Stimulated activated CD8-positive, alpha-beta memory T cell treated with anti-CD3 and anti-CD28 coated beads, Interleukin-4, amount 100 ng/mL, for 48 hours (primary cell): Measurements from ENCODE around the gene POLL.
A peak's percentile ranks its signal among the peaks of the same experiment; 100 is the strongest.
"Not testable (repeated sequence)": the region's sequence is repeated elsewhere in the genome, so short reads cannot be mapped to it uniquely, and the experiment has no call there.

Experiments used
- DNase-seq: peaks from one replicate; pipeline ENCODE4 v3.0.0-alpha.2; 2020

Gene POLL

DNA sequence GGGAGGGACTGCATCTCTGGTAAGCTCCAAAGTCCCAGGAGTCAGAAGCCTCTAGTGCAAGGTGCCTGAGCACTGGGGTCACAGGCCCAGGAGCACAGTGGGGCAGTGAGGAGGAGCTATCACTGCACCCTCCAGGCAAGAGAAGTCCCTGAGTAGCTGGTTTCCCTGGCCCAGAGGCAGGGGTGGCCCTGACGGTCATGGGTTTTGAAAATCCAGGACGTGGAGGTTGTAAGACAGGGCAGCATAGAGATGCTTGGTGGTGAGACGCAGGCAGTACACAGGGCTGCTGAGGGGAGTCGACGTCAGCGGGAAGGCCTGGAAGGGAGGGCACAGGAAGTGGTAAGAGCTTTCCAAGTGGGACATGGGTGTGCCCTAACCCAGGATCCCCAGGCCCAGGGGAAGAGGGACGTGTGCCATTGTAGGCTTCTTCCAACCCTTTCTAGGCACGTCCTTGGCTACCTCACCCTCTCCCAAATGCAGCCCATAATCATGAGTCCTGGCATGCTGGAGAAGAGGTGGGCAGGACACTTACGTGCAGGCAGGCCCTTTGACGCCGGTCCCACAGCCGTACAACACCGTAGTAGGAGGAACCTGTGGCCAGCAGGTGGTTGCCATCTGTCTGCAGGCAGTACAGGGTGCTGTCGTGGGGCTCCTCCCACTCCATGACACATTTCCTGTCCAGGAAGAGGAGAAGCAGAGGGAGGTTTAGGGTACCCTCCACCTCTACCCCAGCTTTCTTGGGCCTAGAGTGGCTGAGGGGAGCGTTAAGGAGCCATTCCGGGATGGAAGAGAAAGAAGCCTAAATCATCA is 23.2 kb upstream of the POLL start:
- DNase-seq: peak; percentile 42

GRCh38 chr10:101609481-101609880 is 21.4 kb upstream of the POLL start:
- DNase-seq: no peak

- no peak for DNase-seq
These were observed 19.1 kb upstream of the POLL start for GRCh38 chr10:101607124-101607523.

DNA sequence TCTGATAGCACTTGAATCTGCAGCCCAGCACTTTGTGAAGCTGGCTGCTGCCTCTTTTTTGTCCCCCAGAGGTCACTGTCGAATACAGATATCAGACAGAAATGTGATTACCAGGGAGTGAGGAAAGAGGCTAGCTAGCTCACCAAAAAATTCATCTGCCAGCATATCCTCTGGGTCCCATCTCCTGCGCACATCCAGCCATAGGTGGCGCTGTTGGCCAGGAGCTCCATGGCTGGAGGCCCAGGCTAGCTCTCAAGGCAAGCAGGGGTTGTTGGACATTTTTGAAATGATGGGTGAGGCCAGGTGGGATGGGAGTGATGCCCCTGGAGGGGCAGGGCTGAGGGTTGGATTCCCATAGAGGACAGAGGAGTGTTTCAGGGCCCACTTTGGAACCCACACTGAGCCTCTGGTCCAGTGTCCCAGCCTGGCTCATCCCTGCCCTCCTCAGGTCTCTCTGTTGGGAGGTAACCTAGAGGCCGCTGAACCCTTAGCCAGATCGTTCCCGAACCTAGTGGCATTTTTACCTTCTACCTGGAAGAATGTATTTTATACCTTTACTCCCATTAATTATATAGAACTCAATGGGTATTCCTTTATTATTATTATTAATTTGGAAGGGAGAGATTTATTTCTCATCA is 14.8 kb upstream of the POLL start:
- peak; percentile 88 for DNase-seq

DNA sequence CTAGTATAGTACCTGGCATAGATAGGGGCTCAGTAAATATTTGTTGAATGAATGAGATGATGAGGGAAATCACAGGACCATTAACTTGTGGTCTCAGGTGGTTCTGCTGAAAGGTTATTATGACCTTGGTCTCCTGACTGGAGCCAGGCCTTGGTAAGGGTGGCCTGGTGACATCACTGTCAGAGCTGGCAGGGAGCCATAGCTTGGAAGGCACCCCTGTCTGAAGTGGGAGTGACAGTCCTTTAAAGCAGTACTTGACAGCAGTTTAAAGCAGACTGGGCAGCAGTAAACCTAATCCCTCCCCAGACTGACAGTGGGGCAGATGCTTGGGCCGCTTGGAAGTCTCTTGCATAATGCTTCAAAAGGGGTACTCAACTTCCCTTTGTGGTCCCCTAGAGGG is 13.5 kb upstream of the POLL start:
- DNase-seq: no peak

GRCh38 chr10:101597091-101597900 is 9.2 kb upstream of the POLL start:
- DNase-seq: no peak

DNA sequence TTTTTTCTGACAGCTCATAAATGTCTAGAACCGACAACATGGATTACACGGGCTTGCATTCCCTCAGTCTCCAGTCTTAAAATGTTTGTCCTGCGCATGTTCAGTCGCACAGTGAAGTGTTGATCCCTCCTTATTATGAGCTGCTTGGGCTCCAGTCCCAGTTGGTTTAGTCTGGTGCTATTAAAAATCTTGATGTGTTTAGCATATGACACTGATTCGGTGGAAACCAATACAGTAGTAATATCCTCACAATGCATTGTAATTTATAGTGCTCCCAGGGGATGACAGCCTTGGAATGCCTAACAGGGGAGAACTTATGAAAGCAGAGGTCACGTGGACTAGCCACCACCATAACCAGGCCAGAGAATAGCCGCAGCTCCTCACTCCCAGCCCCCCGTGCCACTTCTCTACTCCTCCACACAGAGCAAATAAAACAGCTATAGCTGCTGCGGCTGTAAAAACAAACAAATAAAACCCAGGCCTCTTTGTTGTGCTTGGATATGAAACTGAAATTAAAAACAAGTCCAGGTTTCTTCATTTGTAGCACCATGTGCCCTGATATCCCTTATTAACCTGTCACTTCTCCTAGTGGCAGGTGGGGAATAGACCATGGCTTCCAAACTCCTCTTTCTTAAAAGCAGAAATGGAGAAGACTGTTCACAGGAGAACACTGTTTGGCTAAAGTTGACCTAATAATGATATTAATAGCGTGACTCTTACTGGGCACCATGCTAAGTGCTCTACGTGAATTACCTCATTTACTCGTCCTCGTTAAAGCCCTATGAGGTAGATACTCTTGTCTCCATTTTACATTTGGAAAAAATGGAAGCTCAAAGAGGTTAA is 7.8 kb upstream of the POLL start:
- DNase-seq: no peak

DNA sequence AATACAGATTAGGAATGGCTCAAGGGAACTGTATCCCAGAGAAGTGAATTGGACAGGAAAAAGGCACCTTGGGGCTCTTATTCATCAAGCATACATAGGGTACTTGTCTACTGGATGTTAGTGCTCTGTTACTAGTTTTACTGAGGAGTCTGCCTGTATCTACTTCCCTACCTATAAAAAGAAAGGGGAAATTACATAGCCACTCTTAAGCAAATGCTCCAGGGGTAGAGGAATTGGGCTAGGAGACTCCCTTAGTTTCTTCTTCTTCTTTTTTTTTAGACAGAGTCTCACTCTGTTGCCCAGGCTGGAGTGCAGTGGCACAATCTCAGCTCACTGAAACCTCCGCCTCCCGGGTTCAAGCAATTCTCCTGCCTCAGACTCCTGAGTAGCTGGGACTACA is 5.3 kb upstream of the POLL start:
- not testable (repeated sequence) for DNase-seq

DNA sequence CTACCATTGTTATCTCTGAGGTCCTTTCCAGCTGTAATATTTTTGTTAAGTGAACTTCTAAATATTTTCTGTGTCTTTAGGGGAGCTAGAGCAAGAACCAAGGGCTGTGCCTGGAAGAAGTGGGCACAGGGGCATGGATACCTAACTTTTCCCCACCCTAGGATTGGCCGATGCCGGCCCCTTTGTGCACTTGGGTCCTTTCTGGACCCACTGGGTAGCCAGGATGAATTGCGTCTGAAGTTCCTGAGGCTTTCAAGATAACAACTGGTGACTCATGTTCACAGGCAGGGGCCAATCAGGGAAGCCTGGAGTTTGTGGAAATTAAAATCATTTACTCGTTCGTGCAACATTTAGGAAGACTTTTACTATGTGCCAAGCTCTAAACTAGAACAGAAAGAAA is 822 bp upstream of the POLL start:
- DNase-seq: no peak

GRCh38 chr10:101585841-101586240 is 2.2 kb downstream of the POLL start:
- DNase-seq: no peak

DNA sequence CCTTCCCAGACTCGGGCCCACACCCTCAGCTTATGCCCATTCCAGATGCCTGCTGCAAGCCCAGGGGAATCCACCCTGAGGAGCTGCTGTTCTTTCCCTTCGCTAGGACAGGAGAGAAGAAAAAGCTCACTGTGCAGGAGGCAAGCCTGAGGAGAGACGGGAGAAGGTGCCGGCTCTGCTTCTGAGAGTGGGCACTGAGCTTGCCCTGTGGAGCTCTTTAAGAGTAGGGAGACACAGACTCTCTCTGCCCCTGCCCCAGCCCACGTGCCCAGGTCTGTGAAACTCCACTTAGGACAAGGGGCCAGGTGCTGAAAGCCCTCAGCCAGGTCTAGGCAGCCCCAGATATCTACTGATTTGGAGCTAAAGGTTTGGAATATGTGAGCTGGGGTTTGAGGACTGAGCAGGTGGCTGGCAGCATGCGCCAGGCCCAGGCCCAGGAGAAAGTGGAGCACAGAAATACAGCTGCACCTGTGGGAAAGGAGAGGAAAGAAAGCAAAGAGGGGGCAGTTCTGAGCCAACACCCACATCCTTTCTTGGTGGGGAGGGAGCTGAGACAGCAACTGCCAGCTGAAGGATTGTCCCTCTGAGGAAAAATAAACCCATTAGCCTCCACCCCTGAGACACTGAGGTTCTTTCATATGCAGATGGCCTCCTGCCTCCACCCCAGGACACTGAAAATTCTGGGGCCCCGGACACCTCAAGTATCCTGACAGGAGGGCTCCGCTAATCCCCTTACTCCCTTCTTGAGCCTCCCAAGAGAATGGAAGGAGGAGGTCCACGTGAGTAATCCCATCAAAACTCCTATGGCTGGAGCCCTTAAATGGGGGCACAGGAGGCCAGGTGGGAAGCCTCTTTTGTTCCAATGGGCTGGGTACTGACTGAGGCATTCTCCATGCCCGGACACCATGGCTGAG is 7.3 kb downstream of the POLL start:
- no peak for DNase-seq

GRCh38 chr10:101579516-101579870 is 8.6 kb downstream of the POLL start:
- no peak for DNase-seq

GRCh38 chr10:101578803-101579515 is 9.1 kb downstream of the POLL start:
- DNase-seq: no peak

DNA sequence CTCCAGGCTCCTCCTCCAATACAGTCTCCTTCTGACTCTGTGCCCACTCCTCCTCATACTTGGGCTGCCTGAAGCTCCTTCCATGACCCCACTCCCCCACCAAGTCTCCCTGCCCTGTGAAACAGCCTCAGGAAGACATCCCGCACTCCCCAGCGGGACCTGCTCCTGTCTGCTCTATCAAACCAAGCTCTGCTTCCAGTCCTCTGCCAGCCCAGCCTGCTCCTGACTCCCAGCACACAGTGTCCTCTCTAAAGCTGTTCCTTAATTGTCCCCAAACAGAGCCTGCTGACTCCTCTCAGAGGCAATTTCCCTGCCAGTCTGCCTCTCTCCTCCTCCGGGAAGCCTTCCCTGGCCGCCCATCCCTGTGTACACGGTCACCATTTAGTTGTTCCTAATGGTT is 9.9 kb downstream of the POLL start:
- no peak for DNase-seq

DNA sequence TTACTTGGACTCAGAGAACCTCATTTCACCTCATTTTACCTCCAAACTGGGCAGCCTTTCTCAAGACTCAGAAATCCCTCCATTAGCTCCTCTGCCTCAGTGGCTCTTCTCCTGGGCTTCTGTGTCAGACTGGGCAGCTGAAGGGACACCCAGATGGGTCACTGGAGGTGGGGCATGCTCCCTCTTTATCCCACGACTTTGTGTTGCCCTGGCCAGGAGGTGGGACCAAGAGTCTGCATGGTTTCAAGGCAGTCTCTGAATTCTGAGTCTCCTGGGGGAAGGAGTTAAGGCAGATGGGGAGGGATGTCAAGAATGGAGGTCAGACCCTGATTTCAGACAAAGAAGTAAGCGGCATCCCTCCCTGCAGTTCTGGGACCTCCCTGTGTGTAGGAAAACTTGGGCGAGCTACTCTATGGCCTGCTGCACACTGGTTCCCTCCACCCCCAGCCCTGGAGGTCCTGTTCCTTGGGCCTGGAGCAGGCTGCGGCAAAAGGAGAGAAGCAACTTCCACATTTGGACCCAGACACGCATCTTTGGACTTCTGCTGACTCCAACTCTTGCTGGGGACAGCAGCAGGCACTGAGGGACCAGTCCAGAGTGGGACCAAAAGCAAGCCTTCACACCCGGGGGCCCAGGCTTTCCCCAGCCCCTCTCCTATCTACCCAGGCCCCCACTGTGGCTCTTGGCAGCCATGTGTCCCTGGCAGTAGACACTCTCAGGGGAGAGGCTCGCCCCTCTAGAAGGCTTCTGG is 10.8 kb downstream of the POLL start:
- DNase-seq: no peak

- no peak for DNase-seq
These were observed 11.7 kb downstream of the POLL start for GRCh38 chr10:101576211-101576863.

GRCh38 chr10:101575580-101576210 is 12.4 kb downstream of the POLL start:
- no peak for DNase-seq

DNA sequence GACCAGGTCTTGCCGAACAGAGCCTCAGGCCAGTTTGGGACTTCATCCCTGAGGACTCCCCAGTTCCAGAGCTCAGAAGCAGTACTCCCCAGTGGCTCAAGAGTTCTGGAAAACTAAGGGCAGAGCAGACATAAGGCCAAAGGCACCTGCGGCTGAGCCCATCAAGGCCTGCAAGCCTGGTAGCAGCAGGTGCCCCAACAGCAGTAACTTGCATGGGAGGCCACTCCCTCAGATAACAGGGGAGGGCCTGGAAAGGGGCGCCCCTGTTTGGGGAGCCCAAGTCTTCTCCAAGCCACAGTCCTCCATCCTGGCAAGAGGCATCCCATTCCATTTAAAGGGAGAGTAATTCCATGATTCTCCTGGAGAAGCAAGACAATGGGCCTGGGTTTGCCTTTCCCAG is 13.0 kb downstream of the POLL start:
- DNase-seq: no peak
